Endothelial cell of umbilical vein (primary cell): ENCODE data around the gene RBMS1. TPM values are rescaled to one million over a fixed set of nuclear protein-coding genes. Genes with fewer than 3 reads are reported as not detected.

Experiments
- BruUV-seq: library from RNA; stranded (reverse); fragments of 400-500 nt; replicated peaks from 2 replicates; lab custom pipeline; 2021; lab: Mats Ljungman, UMichigan
- CTCF ChIA-PET: fragments of 300-600, 350-600 bp; sonication (Branson Sonifier 250); formaldehyde crosslinking; loops from one replicate; lab custom pipeline; 2021; ENCODE audit warnings: antibody characterized with exemption, inconsistent platforms; lab: Charles Lee
- POLR2A ChIA-PET: fragments of 300-600, 350-600 bp; sonication (Branson Sonifier 250); formaldehyde crosslinking; loops from one replicate; lab custom pipeline; 2021; ENCODE audit warnings: antibody characterized with exemption, inconsistent platforms; lab: Charles Lee
- DNase-seq: peaks from one replicate; pipeline ENCODE4 v3.0.0-alpha.2; 2011; ENCODE audit warnings: low read depth, low spot score
- FAIRE-seq: peaks from 2 replicates; lab custom pipeline; 2011; peaks lifted over from hg19 to GRCh38; lab: Jason Lieb, UNC
- H2AFZ ChIP-seq: 2 replicates; pipeline ENCODE4 v1.6.0; 2012; ENCODE audit warnings: low read depth, low read length, control low read depth, inconsistent platforms
- H3K27ac ChIP-seq: 2 replicates; pipeline ENCODE4 v1.5.1; 2011; ENCODE audit warnings: low read depth, mild to moderate bottlenecking, control low read depth, low read length, moderate library complexity; ENCODE audit not compliant: insufficient read depth
- H3K27me3 ChIP-seq, 2 experiments: 2 replicates each; pipeline versions ENCODE4 v1.6.0 to v1.6.1; 2011; ENCODE audit warnings: low read length in 2 of 2, mixed read lengths in 1 of 2; ENCODE audit not compliant: control insufficient read depth in 2 of 2, insufficient read depth in 2 of 2
- H3K36me3 ChIP-seq, 2 experiments: 2 replicates in 1 of 2; 3 replicates in 1 of 2; pipeline ENCODE4 v1.5.1; 2011; ENCODE audit warnings: low read length in 2 of 2, mild to moderate bottlenecking in 1 of 2, moderate library complexity in 1 of 2; ENCODE audit not compliant: control insufficient read depth in 2 of 2, insufficient read depth in 2 of 2; ENCODE audit errors: extremely low read depth in 1 of 2
- H3K4me1 ChIP-seq: 3 replicates; pipeline ENCODE4 v1.5.1; 2011; ENCODE audit warnings: mild to moderate bottlenecking, low read length; ENCODE audit not compliant: control insufficient read depth, insufficient read depth; ENCODE audit errors: extremely low read depth
- H3K4me2 ChIP-seq: 2 replicates; pipeline ENCODE4 v1.6.1; 2011; ENCODE audit warnings: low read length, control low read depth, mixed read lengths; ENCODE audit not compliant: insufficient read depth
- H3K4me3 ChIP-seq, 3 experiments: fragments of 200-600 bp in 1 of 3; sonication (generic), shearing (Covaris generic) in 1 of 3; replicated peaks in 1 of 3; 2 replicates each; pipeline ENCODE4 v1.5.1; 2011 to 2016; ENCODE audit warnings: control low read depth in 3 of 3, low read length in 3 of 3, mild to moderate bottlenecking in 2 of 3, inconsistent platforms in 1 of 3, low read depth in 1 of 3, moderate library complexity in 1 of 3; ENCODE audit not compliant: insufficient read depth in 1 of 3
- H3K79me2 ChIP-seq: 2 replicates; pipeline ENCODE4 v1.6.0; 2012; ENCODE audit warnings: low read length, inconsistent platforms; ENCODE audit not compliant: control insufficient read depth, insufficient read depth
- H3K9ac ChIP-seq: replicated peaks from 2 replicates; pipeline ENCODE3; 2011; ENCODE audit warnings: low read length, control low read depth; ENCODE audit not compliant: insufficient read depth; ENCODE audit errors: extremely low read depth
- H3K9me1 ChIP-seq: replicated peaks from 3 replicates; pipeline ENCODE4 v1.6.0; 2011; ENCODE audit warnings: mild to moderate bottlenecking, low read length; ENCODE audit not compliant: control insufficient read depth, insufficient read depth; ENCODE audit errors: extremely low read depth
- H3K9me3 ChIP-seq: replicated peaks from 2 replicates; pipeline ENCODE4 v1.5.1; 2012; ENCODE audit warnings: low read length, inconsistent platforms; ENCODE audit not compliant: control insufficient read depth, insufficient read depth
- H4K20me1 ChIP-seq: replicated peaks from 2 replicates; pipeline ENCODE3; 2011; ENCODE audit warnings: mild to moderate bottlenecking, low read length; ENCODE audit not compliant: control insufficient read depth, insufficient read depth; ENCODE audit errors: extremely low read depth
- EZH2 ChIP-seq: IDR thresholded peaks from 2 replicates; pipeline ENCODE4 v1.6.1; 2012; ENCODE audit warnings: borderline replicate concordance, low read depth, mild to moderate bottlenecking, moderate library complexity, low read length, inconsistent platforms; ENCODE audit not compliant: severe bottlenecking
- FOS ChIP-seq: IDR thresholded peaks from 2 replicates; pipeline ENCODE4 v1.6.1; 2011; ENCODE audit warnings: mild to moderate bottlenecking, low read length, moderate library complexity, borderline replicate concordance; ENCODE audit not compliant: insufficient read depth
- GATA2 ChIP-seq: IDR thresholded peaks from 2 replicates; pipeline ENCODE4 v1.7.0; 2011; ENCODE audit warnings: low read depth, mild to moderate bottlenecking, moderate library complexity, mixed read lengths, low read length; ENCODE audit not compliant: insufficient read length, insufficient read depth
- JUN ChIP-seq: IDR thresholded peaks from 2 replicates; pipeline ENCODE4 v1.6.1; 2011; ENCODE audit warnings: borderline replicate concordance, low read depth; ENCODE audit not compliant: insufficient read length, insufficient read depth
- MYC ChIP-seq: IDR thresholded peaks from one replicate; pipeline ENCODE4 v1.6.1; 2011; ENCODE audit warnings: mild to moderate bottlenecking, low read depth, low read length
- POLR2A ChIP-seq: IDR thresholded peaks from 2 replicates; pipeline ENCODE4 v1.6.1; 2012; ENCODE audit warnings: low read depth, mild to moderate bottlenecking, control low read depth, low read length
- POLR2AphosphoS5 ChIP-seq: IDR thresholded peaks from 2 replicates; pipeline ENCODE4 v1.6.1; 2012; ENCODE audit warnings: low read depth, mild to moderate bottlenecking, control low read depth, low read length, moderate library complexity; ENCODE audit not compliant: insufficient read depth
- dilution Hi-C: fragments of 300-500 bp; cut with MboI; formaldehyde crosslinking; loops from one replicate; pipeline ENCODE4 v1.15.0; 2019; ENCODE audit warnings: low sequenced_read_pairs; ENCODE audit not compliant: extremely low pct_ligation_motif_present
- intact Hi-C: fragments of 100-400 bp; cut with micrococcal nuclease; formaldehyde crosslinking; loops from one replicate; pipeline ENCODE4 v1.10.0; 2022
- polyA plus RNA-seq, 4 experiments: library from polyadenylated mRNA; depleted of rRNA in 3 of 4; stranded (reverse) in 3 of 4; unstranded in 1 of 4; fragments of >200 nt; gene quantifications; 2 replicates each; pipeline versions ENCODE4 v1.2.1 to v1.2.3, GENCODE V29; 2011 to 2012; ENCODE audit warnings: missing spikeins in 1 of 4
- total RNA-seq: library from RNA; stranded (reverse); gene quantifications from 2 replicates; pipeline ENCODE4 v1.2.3, GENCODE V29; 2021
- TF ChIP-seq, protein P1 (sequence below): IDR thresholded peaks from 2 replicates; pipeline ENCODE4 v1.6.1; 2011; ENCODE audit not compliant: insufficient read depth, insufficient read length
- TF ChIP-seq, protein P2 (sequence below), 2 donors: IDR thresholded peaks; 1 replicate in 1 of 2; 2 replicates in 1 of 2; pipeline ENCODE4 v1.5.1; 2011; ENCODE audit warnings: low read length in 2 of 2, mild to moderate bottlenecking in 2 of 2, moderate library complexity in 2 of 2, control low read depth in 1 of 2, inconsistent platforms in 1 of 2, low read depth in 1 of 2; ENCODE audit not compliant: insufficient read depth in 1 of 2; ENCODE audit errors: extremely low read depth in 1 of 2

The RBMS1 gene
- total and polyA plus RNA-seq, 2 donors (not counting 3 experiments of a cell fraction or from before 2014, with no cell fraction given), result 60.0 to 93.3 TPM

GRCh38 chr2:160490733-160491685 lies 2.6 kb downstream of the RBMS1 start:
- Histone ChIP-seq H3K4me2 (peak overlapping the region; percentile 93), H3K79me2 (peaks cover 71% of the 10 kb centered on the region), H2AFZ (no peak overlapping the region), H3K36me3 (no peaks in the 10 kb centered on the region), H3K9me1 (no peaks in the 10 kb centered on the region), H3K27ac (peak overlapping the region; percentile 89), H3K9ac (peak overlapping the region; percentile 96), H4K20me1 (peaks cover 3% of the 10 kb centered on the region), H3K4me3 (peak overlapping the region in 2 of 3 experiments; percentile 98 to 100), H3K9me3 (no peaks in the 10 kb centered on the region), H3K4me1 (peaks cover 25% of the 10 kb centered on the region), H3K27me3 (no peaks in the 10 kb centered on the region)
- BruUV-seq, result no TSS peak
- intact Hi-C loops (loop anchor here (5.0 kb wide), 1 partner anchor 214 kb away; no protein-coding TSS in a partner anchor), dilution Hi-C loops (no loop called here)
- TF ChIP-seq GATA2, result no peak
- TF ChIP-seq POLR2A, result no peak
- no peak for TF ChIP-seq FOS
- TF ChIP-seq JUN, result no peak
- no peak for TF ChIP-seq MYC
- no peak for TF ChIP-seq POLR2AphosphoS5
- TF ChIP-seq, protein P1, sequence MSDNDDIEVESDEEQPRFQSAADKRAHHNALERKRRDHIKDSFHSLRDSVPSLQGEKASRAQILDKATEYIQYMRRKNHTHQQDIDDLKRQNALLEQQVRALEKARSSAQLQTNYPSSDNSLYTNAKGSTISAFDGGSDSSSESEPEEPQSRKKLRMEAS, result no peak
- no peak for TF ChIP-seq EZH2
- TF ChIP-seq, protein P2, sequence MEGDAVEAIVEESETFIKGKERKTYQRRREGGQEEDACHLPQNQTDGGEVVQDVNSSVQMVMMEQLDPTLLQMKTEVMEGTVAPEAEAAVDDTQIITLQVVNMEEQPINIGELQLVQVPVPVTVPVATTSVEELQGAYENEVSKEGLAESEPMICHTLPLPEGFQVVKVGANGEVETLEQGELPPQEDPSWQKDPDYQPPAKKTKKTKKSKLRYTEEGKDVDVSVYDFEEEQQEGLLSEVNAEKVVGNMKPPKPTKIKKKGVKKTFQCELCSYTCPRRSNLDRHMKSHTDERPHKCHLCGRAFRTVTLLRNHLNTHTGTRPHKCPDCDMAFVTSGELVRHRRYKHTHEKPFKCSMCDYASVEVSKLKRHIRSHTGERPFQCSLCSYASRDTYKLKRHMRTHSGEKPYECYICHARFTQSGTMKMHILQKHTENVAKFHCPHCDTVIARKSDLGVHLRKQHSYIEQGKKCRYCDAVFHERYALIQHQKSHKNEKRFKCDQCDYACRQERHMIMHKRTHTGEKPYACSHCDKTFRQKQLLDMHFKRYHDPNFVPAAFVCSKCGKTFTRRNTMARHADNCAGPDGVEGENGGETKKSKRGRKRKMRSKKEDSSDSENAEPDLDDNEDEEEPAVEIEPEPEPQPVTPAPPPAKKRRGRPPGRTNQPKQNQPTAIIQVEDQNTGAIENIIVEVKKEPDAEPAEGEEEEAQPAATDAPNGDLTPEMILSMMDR (IDR thresholded peaks at IDR 0.05; ENCODE audit: extremely low read depth in 1 of 2, insufficient read depth in 1 of 2, low read depth in 1 of 2, low read length in 2 of 2), result no peak
- ChIA-PET POLR2A (no interaction called here), CTCF (interaction anchor here (0.7 to 1.6 kb wide), 7 partner anchors 10 to 479 kb away, joined by 3 to 11 read pairs (median 3); no protein-coding TSS in a partner anchor)
- FAIRE-seq, result no peak
- DNase-seq, result peak; percentile 13
